Activated CD8-positive, alpha-beta memory T cell treated with anti-CD3 and anti-CD28 coated beads, Interleukin-2, amount 50 U/mL, for 1 hour (primary cell): ENCODE measurements around the gene PPP1R26.

Experiments used
- DNase-seq: peaks from one replicate; pipeline ENCODE4 v3.0.0-alpha.2; 2020; ENCODE audit errors: extremely low read depth

PPP1R26 gene

GRCh38 chr9:135487281-135488012 is 7.9 kb downstream of the PPP1R26 start:
- DNase-seq, result no peak

- no peak for DNase-seq
Measured at GRCh38 chr9:135488013-135488330, 8.4 kb downstream of the PPP1R26 start.

GRCh38 chr9:135488527-135488926 is 8.9 kb downstream of the PPP1R26 start:
- no peak for DNase-seq

- no peak for DNase-seq
Measured at GRCh38 chr9:135489188-135489906, 9.8 kb downstream of the PPP1R26 start.

GRCh38 chr9:135490166-135490870 is 10.7 kb downstream of the PPP1R26 start:
- no peak for DNase-seq

GRCh38 chr9:135490980-135491464 is 11.4 kb downstream of the PPP1R26 start:
- DNase-seq, result no peak

- no peak for DNase-seq
Measured at GRCh38 chr9:135491764-135492163, 12.2 kb downstream of the PPP1R26 start.

- no peak for DNase-seq
Measured at GRCh38 chr9:135492886-135493669, 13.5 kb downstream of the PPP1R26 start.

GRCh38 chr9:135494791-135495559 is 15.4 kb downstream of the PPP1R26 start:
- no peak for DNase-seq

- DNase-seq, result no peak
Measured at GRCh38 chr9:135498381-135499126, 19.0 kb downstream of the PPP1R26 start.

- DNase-seq, result peak; percentile 74
Measured at GRCh38 chr9:135499326-135500070, 19.9 kb downstream of the PPP1R26 start.

GRCh38 chr9:135500071-135500524 is 20.5 kb downstream of the PPP1R26 start:
- DNase-seq, result no peak

GRCh38 chr9:135500525-135501260 is 21.1 kb downstream of the PPP1R26 start, which contains the start of gene MRPS2:
Gene MRPS2, plus strand, starts transcription at chr9:135500682. Its CDS starts 29 bp downstream, at chr9:135500711.
- peak; percentile 30 for DNase-seq

- DNase-seq, result no peak
Measured at GRCh38 chr9:135501261-135502167, 21.9 kb downstream of the PPP1R26 start.

GRCh38 chr9:135502168-135502872 is 22.7 kb downstream of the PPP1R26 start:
- DNase-seq, result no peak

GRCh38 chr9:135502873-135503321 is 23.3 kb downstream of the PPP1R26 start:
- no peak for DNase-seq
